Measurements from ENCODE around the gene PODXL2.

PODXL2 gene, protein sequence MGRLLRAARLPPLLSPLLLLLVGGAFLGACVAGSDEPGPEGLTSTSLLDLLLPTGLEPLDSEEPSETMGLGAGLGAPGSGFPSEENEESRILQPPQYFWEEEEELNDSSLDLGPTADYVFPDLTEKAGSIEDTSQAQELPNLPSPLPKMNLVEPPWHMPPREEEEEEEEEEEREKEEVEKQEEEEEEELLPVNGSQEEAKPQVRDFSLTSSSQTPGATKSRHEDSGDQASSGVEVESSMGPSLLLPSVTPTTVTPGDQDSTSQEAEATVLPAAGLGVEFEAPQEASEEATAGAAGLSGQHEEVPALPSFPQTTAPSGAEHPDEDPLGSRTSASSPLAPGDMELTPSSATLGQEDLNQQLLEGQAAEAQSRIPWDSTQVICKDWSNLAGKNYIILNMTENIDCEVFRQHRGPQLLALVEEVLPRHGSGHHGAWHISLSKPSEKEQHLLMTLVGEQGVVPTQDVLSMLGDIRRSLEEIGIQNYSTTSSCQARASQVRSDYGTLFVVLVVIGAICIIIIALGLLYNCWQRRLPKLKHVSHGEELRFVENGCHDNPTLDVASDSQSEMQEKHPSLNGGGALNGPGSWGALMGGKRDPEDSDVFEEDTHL

DNA sequence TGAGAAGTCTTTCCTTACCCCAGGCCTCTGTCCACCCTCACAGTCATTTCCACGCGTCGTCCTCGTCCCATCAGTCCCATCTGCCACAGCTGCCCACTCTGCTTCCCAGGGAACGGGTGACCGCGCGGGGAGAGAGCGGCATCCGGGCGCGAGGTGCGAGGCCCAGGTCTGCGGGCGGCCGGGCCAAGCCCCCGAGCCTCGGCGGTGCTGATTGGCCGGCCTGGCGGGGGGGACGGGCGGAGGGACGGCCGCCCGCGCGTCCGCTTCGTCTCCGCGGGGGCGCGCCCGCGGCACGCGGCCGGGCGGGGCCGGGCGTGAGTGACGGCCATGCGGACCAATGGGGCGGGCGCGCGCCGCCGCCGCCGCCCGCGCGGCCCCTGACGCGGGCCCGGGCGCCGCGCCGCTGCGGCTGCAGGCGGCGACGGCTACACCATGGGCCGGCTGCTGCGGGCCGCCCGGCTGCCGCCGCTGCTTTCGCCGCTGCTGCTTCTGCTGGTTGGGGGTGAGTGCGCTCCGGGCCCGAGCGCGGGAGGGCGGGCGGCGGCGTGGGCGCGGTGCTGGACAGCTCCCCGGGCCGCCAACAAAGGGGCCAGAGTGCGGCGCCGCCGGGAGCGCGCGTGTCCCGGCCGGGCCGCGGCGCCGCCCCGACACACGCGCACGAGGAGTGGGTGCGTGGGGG is at the start of gene PODXL2:
TSS of gene PODXL2 (plus strand) at position 398 of the 679 bp plus-strand sequence. CDS start at position 433, 35 bp downstream.
- no peak for DNase-seq
- Histone ChIP-seq H3K9me3 (ENCODE audit: insufficient read depth, low read length, severe bottlenecking) (no peaks in the 10 kb centered on the region), H3K79me2 (ENCODE audit: insufficient read depth, low read length) (no peaks in the 10 kb centered on the region), H3K4me3 (ENCODE audit: low read depth in 1 of 2, low read length in 2 of 2) (no peak within 1 kb of the TSS), H3K4me2 (ENCODE audit: insufficient read depth, low read length) (no peak within 1 kb of the TSS), H3K4me1 (ENCODE audit: insufficient read depth, low read length) (no peaks in the 10 kb centered on the region), H3K27me3 (ENCODE audit: insufficient read depth, low read length, poor library complexity) (peaks cover 4% of the 10 kb centered on the region), H4K20me1 (ENCODE audit: insufficient read depth, low read length) (no peaks in the 10 kb centered on the region), H3K9ac (ENCODE audit: low read depth, low read length) (no peak within 1 kb of the TSS), H2AFZ (ENCODE audit: low read depth, low read length) (no peak within 1 kb of the TSS), H3K36me3 (ENCODE audit: insufficient read depth, low read length) (no peaks in the 10 kb centered on the region), H3K27ac (ENCODE audit: low read length) (no peak within 1 kb of the TSS)
- ATAC-seq (ENCODE audit: insufficient read depth, low read depth), result no peak
- TF ChIP-seq, protein P1, sequence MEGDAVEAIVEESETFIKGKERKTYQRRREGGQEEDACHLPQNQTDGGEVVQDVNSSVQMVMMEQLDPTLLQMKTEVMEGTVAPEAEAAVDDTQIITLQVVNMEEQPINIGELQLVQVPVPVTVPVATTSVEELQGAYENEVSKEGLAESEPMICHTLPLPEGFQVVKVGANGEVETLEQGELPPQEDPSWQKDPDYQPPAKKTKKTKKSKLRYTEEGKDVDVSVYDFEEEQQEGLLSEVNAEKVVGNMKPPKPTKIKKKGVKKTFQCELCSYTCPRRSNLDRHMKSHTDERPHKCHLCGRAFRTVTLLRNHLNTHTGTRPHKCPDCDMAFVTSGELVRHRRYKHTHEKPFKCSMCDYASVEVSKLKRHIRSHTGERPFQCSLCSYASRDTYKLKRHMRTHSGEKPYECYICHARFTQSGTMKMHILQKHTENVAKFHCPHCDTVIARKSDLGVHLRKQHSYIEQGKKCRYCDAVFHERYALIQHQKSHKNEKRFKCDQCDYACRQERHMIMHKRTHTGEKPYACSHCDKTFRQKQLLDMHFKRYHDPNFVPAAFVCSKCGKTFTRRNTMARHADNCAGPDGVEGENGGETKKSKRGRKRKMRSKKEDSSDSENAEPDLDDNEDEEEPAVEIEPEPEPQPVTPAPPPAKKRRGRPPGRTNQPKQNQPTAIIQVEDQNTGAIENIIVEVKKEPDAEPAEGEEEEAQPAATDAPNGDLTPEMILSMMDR (IDR thresholded peaks at IDR 0.05; ENCODE audit: borderline replicate concordance, extremely low read depth, low read length, poor library complexity, severe bottlenecking), result no peak
- TF ChIP-seq EZH2 (IDR thresholded peaks at IDR 0.05; ENCODE audit: borderline replicate concordance, low read depth, low read length, severe bottlenecking), result no peak

- no peaks in the 10 kb centered on the region for H3K27me3 ChIP-seq (ENCODE audit: insufficient read depth, low read length, poor library complexity)
- no peak overlapping the region for H3K27ac ChIP-seq (ENCODE audit: low read length)
- H2AFZ ChIP-seq (ENCODE audit: low read depth, low read length), result no peak overlapping the region
- DNase-seq (no peak), ATAC-seq (ENCODE audit: insufficient read depth, low read depth) (no peak)
- no peaks in the 10 kb centered on the region for H3K9me3 ChIP-seq (ENCODE audit: insufficient read depth, low read length, severe bottlenecking)
- H3K79me2 ChIP-seq (ENCODE audit: insufficient read depth, low read length), result peaks cover 44% of the 10 kb centered on the region
- TF ChIP-seq, protein P1 (IDR thresholded peaks at IDR 0.05; ENCODE audit: borderline replicate concordance, extremely low read depth, low read length, poor library complexity, severe bottlenecking), result no peak
- no peak for TF ChIP-seq EZH2 (IDR thresholded peaks at IDR 0.05; ENCODE audit: borderline replicate concordance, low read depth, low read length, severe bottlenecking)
- H3K4me2 ChIP-seq (ENCODE audit: insufficient read depth, low read length), result no peak overlapping the region
- no peak overlapping the region for H3K4me3 ChIP-seq (ENCODE audit: low read depth in 1 of 2, low read length in 2 of 2)
- peaks cover 59% of the 10 kb centered on the region for H4K20me1 ChIP-seq (ENCODE audit: insufficient read depth, low read length)
- no peak overlapping the region for H3K9ac ChIP-seq (ENCODE audit: low read depth, low read length)
- H3K4me1 ChIP-seq (ENCODE audit: insufficient read depth, low read length), result peaks cover 3% of the 10 kb centered on the region
- H3K36me3 ChIP-seq (ENCODE audit: insufficient read depth, low read length), result peaks cover 53% of the 10 kb centered on the region
These were observed 48.5 kb upstream of the PODXL2 start for GRCh38 chr3:127580327-127581060.

DNA sequence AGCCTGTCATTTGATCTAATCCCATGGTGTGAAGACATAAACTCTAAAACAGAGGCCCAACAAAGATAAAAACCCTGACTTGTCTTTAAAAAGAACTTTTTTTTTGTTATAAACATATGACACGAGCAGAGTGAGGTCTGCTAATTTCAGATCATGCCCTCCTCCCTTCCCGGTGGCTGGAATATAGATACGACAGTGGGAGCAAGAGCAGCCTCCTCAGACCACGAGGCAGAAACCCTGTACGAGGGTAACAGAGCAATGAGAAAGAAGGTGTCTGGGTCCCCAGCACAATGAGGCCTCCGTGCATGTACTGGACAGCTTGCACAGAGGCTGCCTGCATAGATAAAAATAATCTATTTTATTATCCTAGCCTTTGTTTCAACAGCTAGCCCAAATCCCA is 44.3 kb upstream of the PODXL2 start:
- no peak overlapping the region for H3K4me2 ChIP-seq (ENCODE audit: insufficient read depth, low read length)
- ATAC-seq (ENCODE audit: insufficient read depth, low read depth), result no peak
- no peak overlapping the region for H3K9ac ChIP-seq (ENCODE audit: low read depth, low read length)
- no peaks in the 10 kb centered on the region for H3K27me3 ChIP-seq (ENCODE audit: insufficient read depth, low read length, poor library complexity)
- no peaks in the 10 kb centered on the region for H3K9me3 ChIP-seq (ENCODE audit: insufficient read depth, low read length, severe bottlenecking)
- peaks cover 35% of the 10 kb centered on the region for H3K36me3 ChIP-seq (ENCODE audit: insufficient read depth, low read length)
- peaks cover 17% of the 10 kb centered on the region for H3K4me1 ChIP-seq (ENCODE audit: insufficient read depth, low read length)
- no peak for DNase-seq
- no peak overlapping the region for H3K4me3 ChIP-seq (ENCODE audit: low read depth in 1 of 2, low read length in 2 of 2)
- peaks cover 64% of the 10 kb centered on the region for H4K20me1 ChIP-seq (ENCODE audit: insufficient read depth, low read length)
- H3K79me2 ChIP-seq (ENCODE audit: insufficient read depth, low read length), result peaks cover 83% of the 10 kb centered on the region
- no peak for TF ChIP-seq EZH2 (IDR thresholded peaks at IDR 0.05; ENCODE audit: borderline replicate concordance, low read depth, low read length, severe bottlenecking)
- TF ChIP-seq, protein P1 (IDR thresholded peaks at IDR 0.05; ENCODE audit: borderline replicate concordance, extremely low read depth, low read length, poor library complexity, severe bottlenecking), result no peak
- H2AFZ ChIP-seq (ENCODE audit: low read depth, low read length), result no peak overlapping the region
- no peak overlapping the region for H3K27ac ChIP-seq (ENCODE audit: low read length)

Data from DND-41 (cell line).